ENCODE measurements around the gene SLC37A4. TPM values are rescaled to one million over a fixed set of nuclear protein-coding genes. Genes with fewer than 3 reads are reported as not detected.

SLC37A4 gene
- total and polyA plus RNA-seq, 2 of the 8 experiments (the other 6 are each of a cell fraction or from before 2014, with no cell fraction given) = 35.1 to 91.9 TPM

- TF ChIP-seq NANOG (IDR thresholded peaks at IDR 0.05; ENCODE audit: insufficient read depth, low read depth, low read length, poor library complexity, severe bottlenecking) = no peak
- TF ChIP-seq POU5F1 (IDR thresholded peaks at IDR 0.05; ENCODE audit: low read depth, low read length) = no peak
- no peak for TF ChIP-seq KDM5A (IDR thresholded peaks at IDR 0.05; ENCODE audit: low read length)
- TF ChIP-seq RFX5 (IDR thresholded peaks at IDR 0.05; ENCODE audit: borderline replicate concordance, low read depth, low read length) = no peak
- TF ChIP-seq POLR2A (IDR thresholded peaks at IDR 0.05; ENCODE audit: control extremely low read depth in 1 of 2, low read depth in 2 of 2, low read length in 2 of 2) = no peak
- no peak for TF ChIP-seq CBX5 (IDR thresholded peaks at IDR 0.05; ENCODE audit: low read depth, low read length)
- no peak for TF ChIP-seq CHD7 (IDR thresholded peaks at IDR 0.05; ENCODE audit: insufficient replicate concordance, low read length)
- no peak for TF ChIP-seq TAF7 (optimal IDR thresholded peaks at IDR 0.05; ENCODE audit: borderline replicate concordance, low read depth, low read length)
These were observed 23.7 kb upstream of the SLC37A4 start (continued) for GRCh38 chr11:119054418-119054817.
